Subcutaneous abdominal adipose tissue (tissue), 5 donors: ENCODE data around the gene TRIM17.

Experiments used
- H3K27ac ChIP-seq: one replicate; pipeline ENCODE4 v1.7.0; 2013; ENCODE audit warnings: low read depth, mild to moderate bottlenecking, inconsistent platforms, low read length, moderate library complexity
- H3K27me3 ChIP-seq, 5 donors: one replicate each; pipeline ENCODE4 v1.7.0; 2013; ENCODE audit warnings: low read length in 5 of 5, inconsistent platforms in 1 of 5; ENCODE audit not compliant: control insufficient read depth in 5 of 5, insufficient read depth in 4 of 5
- H3K36me3 ChIP-seq, 5 donors: one replicate each; pipeline ENCODE4 v1.7.0; 2013; ENCODE audit warnings: low read length in 5 of 5; ENCODE audit not compliant: control insufficient read depth in 5 of 5, insufficient read depth in 5 of 5
- H3K4me1 ChIP-seq, 5 donors: one replicate each; pipeline ENCODE4 v1.7.0; 2013; ENCODE audit warnings: low read length in 5 of 5, mild to moderate bottlenecking in 3 of 5, moderate library complexity in 1 of 5; ENCODE audit not compliant: control insufficient read depth in 5 of 5, insufficient read depth in 5 of 5
- H3K4me3 ChIP-seq, 5 donors: one replicate each; pipeline ENCODE4 v1.7.0; 2013; ENCODE audit warnings: low read length in 5 of 5, low read depth in 1 of 5
- H3K9ac ChIP-seq, 5 donors: one replicate each; pipeline ENCODE4 v1.7.0; 2013; ENCODE audit warnings: low read length in 5 of 5, mild to moderate bottlenecking in 4 of 5, moderate library complexity in 3 of 5
- H3K9me3 ChIP-seq, 5 donors: one replicate each; pipeline ENCODE4 v1.7.0; 2013; ENCODE audit warnings: low read length in 5 of 5; ENCODE audit not compliant: control insufficient read depth in 5 of 5
- donor health status: healthy.
- donor health status: healthy.
- donor health status: healthy.
- donor health status: healthy.
- donor health status: healthy.

The TRIM17 gene

GRCh38 chr1:228394571-228395394, 21.9 kb downstream of the TRIM17 start:
- H3K9ac ChIP-seq, result no peak overlapping the region
- H3K9me3 ChIP-seq, result no peaks in the 10 kb centered on the region
- H3K27me3 ChIP-seq, result no peaks in the 10 kb centered on the region
- peaks cover 0 to 16% (median 15%) of the 10 kb centered on the region in 5 donors for H3K4me1 ChIP-seq
- H3K27ac ChIP-seq, result no peak overlapping the region
- peaks cover 0 to 65% (median 43%) of the 10 kb centered on the region in 5 donors for H3K36me3 ChIP-seq
- no peak overlapping the region for H3K4me3 ChIP-seq

GRCh38 chr1:228393811-228394570, 22.7 kb downstream of the TRIM17 start:
- peak overlapping the region in 2 of 5 donors; percentile 9 to 13 for H3K9ac ChIP-seq
- H3K36me3 ChIP-seq, result peaks cover 0 to 62% (median 39%) of the 10 kb centered on the region in 5 donors
- H3K9me3 ChIP-seq, result no peaks in the 10 kb centered on the region
- no peak overlapping the region for H3K4me3 ChIP-seq
- H3K27me3 ChIP-seq, result no peaks in the 10 kb centered on the region
- peak overlapping the region; percentile 54 for H3K27ac ChIP-seq
- H3K4me1 ChIP-seq, result peaks cover 0 to 16% (median 15%) of the 10 kb centered on the region in 5 donors

GRCh38 chr1:228393268-228393701, 23.4 kb downstream of the TRIM17 start:
- peak overlapping the region in 2 of 5 donors; percentile 9 to 13 for H3K9ac ChIP-seq
- H3K27ac ChIP-seq, result peak overlapping the region; percentile 54
- no peak overlapping the region for H3K4me3 ChIP-seq
- peaks cover 0 to 16% (median 15%) of the 10 kb centered on the region in 5 donors for H3K4me1 ChIP-seq
- no peaks in the 10 kb centered on the region for H3K9me3 ChIP-seq
- no peaks in the 10 kb centered on the region for H3K27me3 ChIP-seq
- H3K36me3 ChIP-seq, result peaks cover 0 to 55% (median 39%) of the 10 kb centered on the region in 5 donors

GRCh38 chr1:228392111-228392936, 24.3 kb downstream of the TRIM17 start:
- no peak overlapping the region for H3K4me3 ChIP-seq
- H3K9me3 ChIP-seq, result no peaks in the 10 kb centered on the region
- peaks cover 0 to 16% (median 15%) of the 10 kb centered on the region in 5 donors for H3K4me1 ChIP-seq
- H3K27ac ChIP-seq, result no peak overlapping the region
- H3K9ac ChIP-seq, result no peak overlapping the region
- peaks cover 0 to 46% (median 32%) of the 10 kb centered on the region in 5 donors for H3K36me3 ChIP-seq
- no peaks in the 10 kb centered on the region for H3K27me3 ChIP-seq

- Histone ChIP-seq H3K9ac (no peak overlapping the region), H3K27me3 (no peaks in the 10 kb centered on the region), H3K4me1 (peaks cover 0 to 16% (median 15%) of the 10 kb centered on the region in 5 donors), H3K4me3 (no peak overlapping the region), H3K27ac (no peak overlapping the region), H3K9me3 (no peaks in the 10 kb centered on the region), H3K36me3 (peaks cover 0 to 38% (median 24%) of the 10 kb centered on the region in 5 donors)
These were observed 25.1 kb downstream of the TRIM17 start for GRCh38 chr1:228391411-228392020.

- no peak overlapping the region for H3K4me3 ChIP-seq
- no peaks in the 10 kb centered on the region for H3K9me3 ChIP-seq
These were observed 26.0 kb downstream of the TRIM17 start for GRCh38 chr1:228390649-228391048.

GRCh38 chr1:228387321-228387720, 29.3 kb downstream of the TRIM17 start:
- no peaks in the 10 kb centered on the region for H3K9me3 ChIP-seq
- H3K27me3 ChIP-seq, result no peaks in the 10 kb centered on the region
- H3K4me3 ChIP-seq, result no peak overlapping the region
- H3K27ac ChIP-seq, result no peak overlapping the region
- no peaks in the 10 kb centered on the region for H3K4me1 ChIP-seq
- no peak overlapping the region for H3K9ac ChIP-seq
- H3K36me3 ChIP-seq, result peaks cover 0 to 7% (median 0%) of the 10 kb centered on the region in 5 donors

More at GRCh38 chr1:228390649-228391048, 26.0 kb downstream of the TRIM17 start:
- Histone ChIP-seq H3K27me3 (no peaks in the 10 kb centered on the region), H3K27ac (no peak overlapping the region), H3K36me3 (peaks cover 0 to 29% (median 15%) of the 10 kb centered on the region in 5 donors), H3K4me1 (peaks cover 0 to 16% (median 15%) of the 10 kb centered on the region in 5 donors), H3K9ac (no peak overlapping the region)

GRCh38 chr1:228385232-228385631, 31.4 kb downstream of the TRIM17 start:
- Histone ChIP-seq H3K4me1 (no peaks in the 10 kb centered on the region), H3K4me3 (no peak overlapping the region), H3K27ac (no peak overlapping the region), H3K36me3 (no peaks in the 10 kb centered on the region), H3K9me3 (no peaks in the 10 kb centered on the region), H3K27me3 (no peaks in the 10 kb centered on the region), H3K9ac (no peak overlapping the region)

GRCh38 chr1:228383773-228384172, 32.9 kb downstream of the TRIM17 start:
- Histone ChIP-seq H3K9me3 (no peaks in the 10 kb centered on the region), H3K36me3 (no peaks in the 10 kb centered on the region), H3K27me3 (peaks cover 0 to 5% (median 0%) of the 10 kb centered on the region in 5 donors), H3K9ac (no peak overlapping the region), H3K4me1 (peaks cover 0 to 10% (median 9%) of the 10 kb centered on the region in 5 donors), H3K4me3 (no peak overlapping the region), H3K27ac (no peak overlapping the region)
